Activated CD8-positive, alpha-beta memory T cell treated with anti-CD3 and anti-CD28 coated beads, Interleukin-2, amount 50 U/mL, for 48 hours (primary cell): ENCODE results near the gene H3-3A.

Experiments
- DNase-seq: peaks from one replicate; pipeline ENCODE4 v3.0.0-alpha.2; 2020

Gene H3-3A

GRCh38 chr1:226116673-226117072 is 54.2 kb downstream of the H3-3A start:
- DNase-seq, result no peak

GRCh38 chr1:226117330-226117729 is 54.8 kb downstream of the H3-3A start:
- no peak for DNase-seq

- DNase-seq, result no peak
These were observed 55.8 kb downstream of the H3-3A start for GRCh38 chr1:226118357-226118756.

- no peak for DNase-seq
These were observed 56.7 kb downstream of the H3-3A start for GRCh38 chr1:226119169-226119568.

- DNase-seq, result no peak
These were observed 57.9 kb downstream of the H3-3A start for GRCh38 chr1:226120398-226120797.

GRCh38 chr1:226121049-226121586 is 58.6 kb downstream of the H3-3A start:
- no peak for DNase-seq
